Activated T-cell treated with anti-CD3 and anti-CD28 coated beads, Interleukin-2, amount 50 U/mL, for 24 hours (primary cell): Measurements from ENCODE around the gene LETM1.

ENCODE experiments used
- DNase-seq: peaks from one replicate; pipeline ENCODE4 v3.0.0-alpha.2; 2020
- H3K27ac Mint-ChIP-seq: 2 replicates; pipeline ENCODE4 v1.8.0; 2020; ENCODE audit warnings: mild to moderate bottlenecking, mixed read lengths
- H3K27me3 Mint-ChIP-seq: 2 replicates; pipeline ENCODE4 v1.8.0; 2020; ENCODE audit warnings: mixed read lengths
- H3K36me3 Mint-ChIP-seq: 2 replicates; pipeline ENCODE4 v1.8.0; 2020; ENCODE audit warnings: low read depth, mixed read lengths
- H3K4me1 Mint-ChIP-seq: 2 replicates; pipeline ENCODE4 v1.8.0; 2020; ENCODE audit warnings: low read depth, mixed read lengths
- H3K4me3 Mint-ChIP-seq: 2 replicates; pipeline ENCODE4 v1.8.0; 2020; ENCODE audit warnings: mild to moderate bottlenecking, moderate library complexity, mixed read lengths
- H3K9me3 Mint-ChIP-seq: 2 replicates; pipeline ENCODE4 v1.8.0; 2020; ENCODE audit warnings: mixed read lengths

LETM1 gene

DNA sequence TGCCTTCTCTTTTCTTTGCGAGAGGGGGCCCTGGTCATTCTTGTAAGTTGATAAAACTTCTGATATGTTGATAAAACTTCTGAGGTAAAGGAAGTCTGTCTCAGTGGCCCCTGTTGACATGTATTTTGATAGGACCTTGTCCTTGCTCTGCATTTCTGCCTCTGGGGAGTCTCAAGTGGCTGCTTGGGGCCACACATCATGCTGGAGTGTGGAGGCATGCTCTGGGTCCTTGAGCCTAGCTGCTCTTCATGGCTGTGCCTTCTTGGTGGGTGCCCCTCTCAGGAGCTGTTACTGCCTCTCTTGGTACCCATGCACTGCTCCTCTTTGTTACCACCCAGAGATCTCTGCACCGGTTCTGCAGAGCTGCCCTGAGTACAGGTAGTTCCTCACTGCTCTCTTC is 29.5 kb upstream of the LETM1 start:
- Mint-ChIP-seq H3K4me3 (no peak overlapping the region), H3K27me3 (no peaks in the 10 kb centered on the region), H3K9me3 (no peaks in the 10 kb centered on the region), H3K27ac (no peak overlapping the region), H3K4me1 (peaks cover 26% of the 10 kb centered on the region), H3K36me3 (peaks cover 33% of the 10 kb centered on the region)
- DNase-seq = no peak

DNA sequence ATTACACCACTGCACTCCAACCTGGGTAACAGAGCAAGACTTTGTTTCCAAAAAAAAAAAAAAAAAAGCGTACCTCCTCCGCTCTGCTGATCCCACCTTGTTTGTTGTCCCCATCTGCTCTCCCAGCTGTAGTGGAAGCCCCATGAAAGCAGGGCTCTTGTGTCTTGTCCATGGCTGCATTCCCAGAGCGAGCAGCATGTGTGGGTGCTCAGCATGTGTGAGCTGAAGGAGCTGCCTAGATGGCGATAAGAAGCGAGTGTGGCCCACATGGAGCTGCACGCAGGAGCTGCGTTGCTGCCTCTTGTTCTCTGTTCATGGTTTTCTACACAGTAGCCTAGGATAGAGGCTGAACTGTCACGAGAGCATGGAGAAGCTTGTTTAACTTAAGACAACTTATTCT is 27.6 kb upstream of the LETM1 start:
- H3K4me1 Mint-ChIP-seq = peaks cover 34% of the 10 kb centered on the region
- peak overlapping the region; percentile 61 for H3K27ac Mint-ChIP-seq
- H3K9me3 Mint-ChIP-seq = no peaks in the 10 kb centered on the region
- no peak for DNase-seq
- H3K27me3 Mint-ChIP-seq = no peaks in the 10 kb centered on the region
- H3K4me3 Mint-ChIP-seq = no peak overlapping the region
- peaks cover 44% of the 10 kb centered on the region for H3K36me3 Mint-ChIP-seq

DNA sequence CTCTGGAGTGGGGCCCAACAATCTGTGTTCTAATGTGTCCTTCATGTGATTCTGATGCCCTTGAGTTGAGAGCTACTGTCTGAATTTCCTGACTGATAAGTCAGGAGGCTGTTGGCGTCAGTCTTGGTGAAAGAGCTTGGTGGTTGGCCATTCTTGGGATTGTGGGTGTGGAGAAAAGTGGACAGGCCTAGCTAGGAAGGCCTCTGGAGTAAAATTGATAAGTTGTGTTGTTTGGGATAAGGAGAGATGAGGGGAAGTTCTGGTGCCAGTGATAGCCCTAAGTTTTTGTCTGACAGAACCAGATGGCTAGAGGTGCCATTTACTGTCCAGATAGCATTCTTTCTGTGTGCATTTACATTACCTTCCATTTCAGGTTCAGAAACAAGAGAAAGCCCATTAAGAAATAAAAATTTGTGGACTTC is 26.9 kb upstream of the LETM1 start:
- Mint-ChIP-seq H3K4me3 (no peak overlapping the region), H3K27ac (no peak overlapping the region), H3K4me1 (peaks cover 38% of the 10 kb centered on the region)

DNA sequence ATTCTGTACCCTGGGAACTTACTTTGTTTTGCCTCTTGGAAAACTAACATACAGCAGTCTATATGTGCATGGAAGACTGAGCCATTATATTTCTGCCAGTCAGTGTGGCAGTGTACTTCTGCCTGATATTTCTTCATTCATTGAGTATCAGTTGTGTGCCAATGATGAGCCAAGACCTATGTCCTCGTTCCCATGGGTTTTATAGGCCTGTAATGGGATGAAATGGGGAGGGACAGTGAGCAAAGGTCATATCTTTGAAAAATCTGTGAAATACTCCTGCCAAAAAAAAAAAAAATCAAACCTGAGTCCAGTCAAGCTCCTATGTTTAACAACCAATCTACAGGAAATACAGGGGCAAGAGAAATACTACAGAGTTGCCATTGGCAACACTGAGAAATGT is 24.4 kb upstream of the LETM1 start:
- Mint-ChIP-seq H3K36me3 (peaks cover 47% of the 10 kb centered on the region), H3K4me1 (peaks cover 41% of the 10 kb centered on the region)
- DNase-seq = no peak

More for the DNA sequence above, 26.9 kb upstream of the LETM1 start:
- Mint-ChIP-seq H3K36me3 (peaks cover 45% of the 10 kb centered on the region), H3K27me3 (no peaks in the 10 kb centered on the region), H3K9me3 (no peaks in the 10 kb centered on the region)
- no peak for DNase-seq

DNA sequence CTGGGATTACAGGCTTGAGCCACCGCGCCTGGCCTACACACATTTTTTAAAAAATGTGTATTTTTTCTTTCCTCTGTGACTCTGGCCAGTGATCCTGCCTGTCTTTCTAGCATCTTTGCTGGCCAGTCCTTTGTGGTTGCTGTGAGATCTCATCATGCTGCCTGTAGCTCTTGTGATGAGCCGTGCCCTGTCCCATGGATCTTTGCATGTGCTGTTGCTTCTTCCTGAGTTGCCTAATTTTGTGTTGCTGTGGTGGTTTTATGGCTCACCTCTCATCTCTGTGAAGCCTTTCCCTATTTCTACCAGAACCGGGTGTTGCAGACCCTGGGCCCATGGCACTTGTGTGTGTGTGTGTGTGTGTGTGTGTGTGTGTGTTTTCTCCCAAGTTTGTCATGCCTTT is 23.5 kb upstream of the LETM1 start:
- H3K27me3 Mint-ChIP-seq = no peaks in the 10 kb centered on the region
- peaks cover 51% of the 10 kb centered on the region for H3K36me3 Mint-ChIP-seq
- no peak for DNase-seq
- H3K27ac Mint-ChIP-seq = no peak overlapping the region
- H3K4me3 Mint-ChIP-seq = no peak overlapping the region
- H3K9me3 Mint-ChIP-seq = no peaks in the 10 kb centered on the region
- peaks cover 41% of the 10 kb centered on the region for H3K4me1 Mint-ChIP-seq

More for the DNA sequence above, 24.4 kb upstream of the LETM1 start:
- H3K27ac Mint-ChIP-seq = no peak overlapping the region
- no peak overlapping the region for H3K4me3 Mint-ChIP-seq
- H3K9me3 Mint-ChIP-seq = no peaks in the 10 kb centered on the region
- no peaks in the 10 kb centered on the region for H3K27me3 Mint-ChIP-seq

DNA sequence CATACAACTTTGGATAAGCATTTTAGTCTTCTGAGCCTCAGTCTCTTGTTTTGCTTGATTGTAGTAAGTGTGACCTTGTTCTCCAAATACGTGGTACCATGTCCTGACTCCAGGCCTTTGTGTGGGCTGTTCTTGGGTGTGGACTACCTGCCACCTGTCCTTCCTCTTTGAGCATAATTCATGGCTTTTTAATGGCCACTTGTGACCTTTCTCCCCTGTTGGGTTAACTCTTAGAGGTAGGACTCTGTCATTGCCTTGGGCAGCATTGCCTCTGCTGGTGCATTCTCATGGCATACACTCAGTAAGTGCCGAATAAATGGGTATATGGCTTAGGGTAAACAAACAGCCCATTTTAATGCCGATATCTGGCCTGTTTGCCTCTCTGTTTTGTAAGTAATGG is 18.2 kb upstream of the LETM1 start:
- peaks cover 38% of the 10 kb centered on the region for H3K36me3 Mint-ChIP-seq
- no peaks in the 10 kb centered on the region for H3K9me3 Mint-ChIP-seq
- peaks cover 54% of the 10 kb centered on the region for H3K4me1 Mint-ChIP-seq
- H3K4me3 Mint-ChIP-seq = peak overlapping the region; percentile 4
- H3K27me3 Mint-ChIP-seq = no peaks in the 10 kb centered on the region
- H3K27ac Mint-ChIP-seq = peak overlapping the region; percentile 96
- no peak for DNase-seq

DNA sequence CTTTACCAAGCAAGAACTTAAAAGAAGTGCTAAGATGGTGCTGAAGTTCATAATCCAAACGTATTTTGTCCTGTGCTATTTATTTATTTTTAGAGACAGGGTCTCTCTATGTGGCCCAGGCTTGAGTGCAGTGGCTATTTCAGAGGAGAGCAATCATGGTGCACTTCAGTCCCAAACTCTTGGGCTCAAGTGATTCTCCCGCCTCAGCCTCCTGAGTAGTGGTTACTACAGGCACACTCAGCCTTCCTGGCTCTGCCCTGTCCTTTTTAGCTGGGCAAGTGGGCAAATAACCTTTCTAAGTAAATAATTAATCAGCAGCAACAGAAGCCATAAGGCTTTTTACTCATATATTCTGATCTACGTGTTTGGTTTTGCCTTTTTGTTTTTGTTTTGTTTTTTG is 17.8 kb upstream of the LETM1 start:
- Mint-ChIP-seq H3K36me3 (peaks cover 37% of the 10 kb centered on the region), H3K4me1 (peaks cover 52% of the 10 kb centered on the region), H3K27me3 (no peaks in the 10 kb centered on the region), H3K27ac (peak overlapping the region; percentile 96), H3K9me3 (no peaks in the 10 kb centered on the region), H3K4me3 (peak overlapping the region; percentile 88)
- DNase-seq = no peak

DNA sequence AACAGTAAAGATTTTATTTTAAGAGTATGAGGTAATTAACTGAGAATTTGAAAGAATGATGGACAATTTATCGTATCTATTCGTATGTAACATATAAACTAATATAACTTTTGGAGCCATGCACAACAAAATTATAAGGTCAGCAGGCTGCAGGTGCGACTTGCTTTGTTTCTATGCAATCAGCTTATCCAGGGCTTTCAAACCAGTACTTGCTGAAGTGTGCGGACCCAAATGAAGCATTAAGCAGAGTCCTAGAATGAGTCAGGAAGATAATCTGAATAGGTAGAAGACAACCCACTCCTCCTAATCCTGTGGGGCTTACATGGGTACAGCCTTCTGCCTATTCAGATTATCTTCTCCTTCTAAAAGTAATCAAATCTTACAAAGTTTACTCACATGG is 17.3 kb upstream of the LETM1 start:
- Mint-ChIP-seq H3K4me3 (peak overlapping the region; percentile 88), H3K9me3 (no peaks in the 10 kb centered on the region), H3K27ac (peak overlapping the region; percentile 96), H3K36me3 (peaks cover 32% of the 10 kb centered on the region), H3K4me1 (peaks cover 49% of the 10 kb centered on the region), H3K27me3 (no peaks in the 10 kb centered on the region)
- DNase-seq = no peak

DNA sequence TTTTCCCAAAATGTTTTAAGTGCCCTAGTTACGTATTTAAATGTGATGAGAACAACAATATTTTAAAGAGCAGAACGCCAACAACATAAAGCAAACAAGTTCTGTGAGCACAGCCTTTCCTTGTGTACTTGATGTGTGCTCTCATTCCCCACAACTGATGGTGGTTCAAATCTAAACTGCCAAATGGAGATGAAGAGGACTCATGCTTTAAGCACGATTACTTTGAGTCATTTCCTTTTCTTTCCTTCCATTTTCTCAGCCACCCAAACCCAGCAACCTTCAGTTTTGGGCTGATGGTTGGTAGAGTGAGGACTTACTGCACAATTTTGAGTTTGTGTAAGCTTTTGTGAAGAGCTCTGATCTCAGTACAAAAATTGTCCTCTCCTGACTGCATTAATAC is 16.9 kb upstream of the LETM1 start:
- no peak for DNase-seq
- Mint-ChIP-seq H3K27me3 (no peaks in the 10 kb centered on the region), H3K4me1 (peaks cover 49% of the 10 kb centered on the region), H3K9me3 (no peaks in the 10 kb centered on the region), H3K36me3 (peaks cover 31% of the 10 kb centered on the region), H3K27ac (peak overlapping the region; percentile 96), H3K4me3 (peak overlapping the region; percentile 88)

DNA sequence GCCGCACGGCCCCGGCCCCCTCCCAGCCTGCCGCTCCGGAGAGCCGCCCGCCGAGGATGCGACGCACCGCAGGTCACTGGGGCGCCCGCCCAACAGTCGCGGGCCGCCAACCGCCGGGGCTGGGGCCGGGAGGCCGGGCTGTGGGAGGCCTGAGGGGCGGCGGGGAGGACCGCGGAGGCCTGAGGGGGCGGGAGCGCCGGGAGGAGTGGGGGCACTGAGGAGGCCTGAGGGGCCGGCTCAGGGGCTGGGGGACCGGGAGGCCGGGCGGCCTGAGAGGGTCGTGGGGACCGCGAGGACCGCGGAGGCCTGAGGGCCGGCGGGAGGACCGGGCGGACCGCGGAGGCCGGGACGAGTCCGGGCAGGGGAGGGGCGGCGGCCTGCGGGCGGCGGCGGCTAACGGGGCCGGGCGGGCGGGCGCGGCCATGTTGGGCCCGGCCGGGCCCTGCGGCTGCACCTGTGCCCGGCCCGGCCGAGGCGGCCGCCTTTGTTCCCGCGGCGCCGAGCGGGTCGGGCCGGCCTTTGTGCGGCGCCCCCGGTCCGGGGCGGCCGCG is 15.6 kb upstream of the LETM1 start:
- peaks cover 24% of the 10 kb centered on the region for H3K36me3 Mint-ChIP-seq
- H3K27ac Mint-ChIP-seq = no peak overlapping the region
- H3K27me3 Mint-ChIP-seq = peaks cover 2% of the 10 kb centered on the region
- no peaks in the 10 kb centered on the region for H3K9me3 Mint-ChIP-seq
- no peak for DNase-seq
- H3K4me1 Mint-ChIP-seq = peaks cover 45% of the 10 kb centered on the region
- peak overlapping the region; percentile 47 for H3K4me3 Mint-ChIP-seq

DNA sequence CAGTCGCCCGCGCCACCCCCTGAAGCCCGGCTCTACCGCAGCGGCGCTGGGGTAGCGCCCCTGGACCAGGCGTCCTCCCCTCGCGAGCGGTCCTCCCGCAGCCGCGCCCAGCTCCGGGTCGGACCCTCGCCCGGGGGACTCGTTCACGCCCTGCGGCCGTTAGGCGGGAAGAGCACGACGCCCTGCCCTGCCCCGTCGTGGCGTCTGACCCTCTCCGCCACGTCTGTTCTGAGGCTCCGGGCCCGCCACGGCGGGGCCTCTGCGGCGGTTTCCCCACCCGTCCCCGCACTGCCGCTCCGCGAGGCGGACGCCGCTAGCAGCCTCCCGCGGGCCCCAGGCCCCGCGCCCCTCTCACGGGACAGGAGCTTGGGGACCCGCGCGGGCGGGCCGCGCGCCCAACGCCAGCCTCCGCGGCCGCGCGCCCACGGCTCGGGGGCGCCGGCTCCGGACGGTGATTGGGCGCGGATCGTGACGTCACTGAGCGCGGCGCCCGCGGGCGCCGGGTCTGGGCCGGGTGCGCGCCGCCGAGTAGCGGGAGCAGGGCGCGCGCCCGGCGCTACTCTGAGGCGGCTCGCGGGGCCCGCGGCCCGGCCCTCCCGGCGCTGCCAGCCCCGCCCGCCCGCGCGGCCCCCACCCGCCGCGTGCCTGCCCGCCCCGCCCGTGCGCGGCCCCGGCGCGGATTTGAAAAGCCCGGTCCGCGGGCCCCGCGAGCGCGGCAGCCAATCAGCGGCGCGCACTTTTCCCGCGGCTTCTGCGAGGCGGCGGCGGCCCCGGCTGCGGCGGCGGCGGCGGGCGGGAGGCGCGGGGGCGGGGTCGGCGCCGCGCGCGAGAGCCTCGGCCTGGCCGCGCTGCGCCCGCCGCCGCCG is 14.9 kb upstream of the LETM1 start, which contains the start of gene NSD2:
NSD2 (plus strand) TSS at position 816 of the 866 bp plus-strand sequence. CDS start 29,262 bp downstream, outside the sequence.
- H3K9me3 Mint-ChIP-seq = no peaks in the 10 kb centered on the region
- H3K36me3 Mint-ChIP-seq = peaks cover 24% of the 10 kb centered on the region
- peak; percentile 94 for DNase-seq
- peak within 1 kb of the TSS; percentile 88 for H3K4me3 Mint-ChIP-seq
- peaks cover 2% of the 10 kb centered on the region for H3K27me3 Mint-ChIP-seq
- peaks cover 42% of the 10 kb centered on the region for H3K4me1 Mint-ChIP-seq
- peak within 1 kb of the TSS; percentile 96 for H3K27ac Mint-ChIP-seq

DNA sequence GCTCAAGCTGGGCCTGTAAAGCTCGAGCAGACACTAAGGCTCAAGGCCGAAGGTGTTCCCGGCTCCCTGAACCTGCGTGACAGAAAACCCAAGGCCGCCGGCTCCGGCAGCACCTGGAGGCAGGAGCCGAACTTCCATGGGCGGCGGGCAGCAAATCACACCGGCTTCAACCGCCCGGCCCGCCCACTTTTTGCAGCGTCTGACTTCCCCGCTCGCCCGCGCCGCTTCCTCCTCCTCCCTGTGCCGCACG is 14.3 kb upstream of the LETM1 start:
- Mint-ChIP-seq H3K27ac (peak overlapping the region; percentile 91), H3K4me1 (peaks cover 42% of the 10 kb centered on the region), H3K27me3 (peaks cover 2% of the 10 kb centered on the region), H3K36me3 (peaks cover 24% of the 10 kb centered on the region), H3K9me3 (no peaks in the 10 kb centered on the region), H3K4me3 (peak overlapping the region; percentile 83)
- DNase-seq = peak; percentile 90

DNA sequence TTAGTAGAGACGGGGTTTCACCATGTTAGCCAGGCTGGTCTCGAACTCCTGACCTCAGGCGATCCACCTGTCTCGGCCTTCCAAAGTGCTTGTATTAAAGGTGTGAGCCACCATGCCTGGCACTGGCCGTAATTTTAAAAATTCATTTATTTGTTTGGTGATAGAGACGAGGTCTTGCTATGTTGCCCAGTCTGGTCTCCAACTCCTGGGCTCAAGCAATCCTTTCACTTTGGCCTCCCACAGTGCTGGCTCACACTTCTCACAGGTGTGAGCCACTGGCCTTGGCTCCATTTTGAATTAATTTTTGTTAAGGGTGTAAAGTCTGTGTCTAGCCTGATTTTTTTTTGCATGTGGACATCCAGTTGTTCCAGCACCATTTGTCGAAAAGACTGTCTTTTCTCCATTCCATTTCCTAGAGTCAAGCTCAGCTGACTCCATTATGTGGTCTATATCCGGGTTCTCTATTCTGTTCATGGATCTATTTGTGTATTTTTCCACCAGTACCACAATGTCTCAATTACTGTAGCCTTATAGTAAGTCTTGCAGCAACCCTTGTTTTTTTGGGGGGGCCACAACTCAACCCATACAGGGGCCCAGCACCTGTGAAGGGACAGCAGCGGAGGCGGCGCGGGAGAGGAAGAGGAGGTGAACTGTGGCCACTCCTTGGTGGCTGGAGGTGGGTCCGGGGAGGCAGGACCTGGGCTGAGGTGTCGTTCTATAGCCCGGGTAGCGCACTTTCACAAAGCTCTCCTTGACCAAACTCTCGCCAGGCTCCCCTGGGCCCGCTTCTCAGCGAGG is 13.8 kb upstream of the LETM1 start:
- peak overlapping the region; percentile 91 for H3K27ac Mint-ChIP-seq
- peak overlapping the region; percentile 83 for H3K4me3 Mint-ChIP-seq
- no peaks in the 10 kb centered on the region for H3K9me3 Mint-ChIP-seq
- peaks cover 40% of the 10 kb centered on the region for H3K4me1 Mint-ChIP-seq
- DNase-seq = no peak
- peaks cover 22% of the 10 kb centered on the region for H3K36me3 Mint-ChIP-seq
- peaks cover 2% of the 10 kb centered on the region for H3K27me3 Mint-ChIP-seq

DNA sequence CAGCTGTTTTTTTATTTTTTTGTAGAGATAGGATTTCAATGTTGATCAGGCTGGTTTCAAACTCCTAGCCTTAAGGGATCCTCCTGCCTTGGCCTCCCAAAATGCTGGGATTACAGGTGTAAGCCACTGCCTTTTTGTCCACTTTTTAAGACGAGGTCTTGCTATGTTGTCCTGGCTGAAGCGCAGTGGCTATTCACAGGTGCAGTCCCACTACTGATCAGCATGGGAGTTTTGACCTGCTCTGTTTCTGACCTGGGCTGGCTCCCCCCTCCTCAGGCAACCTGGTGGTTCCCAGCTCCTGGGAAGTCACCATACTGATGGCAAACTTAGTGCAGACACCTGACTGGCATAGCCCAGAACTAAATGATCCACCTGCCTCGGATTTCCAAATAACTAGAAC is 13.0 kb upstream of the LETM1 start:
- H3K27ac Mint-ChIP-seq = no peak overlapping the region
- H3K4me1 Mint-ChIP-seq = peaks cover 32% of the 10 kb centered on the region
- H3K36me3 Mint-ChIP-seq = peaks cover 14% of the 10 kb centered on the region
- peak overlapping the region; percentile 10 for H3K4me3 Mint-ChIP-seq
- H3K9me3 Mint-ChIP-seq = no peaks in the 10 kb centered on the region
- H3K27me3 Mint-ChIP-seq = peaks cover 2% of the 10 kb centered on the region
- no peak for DNase-seq

DNA sequence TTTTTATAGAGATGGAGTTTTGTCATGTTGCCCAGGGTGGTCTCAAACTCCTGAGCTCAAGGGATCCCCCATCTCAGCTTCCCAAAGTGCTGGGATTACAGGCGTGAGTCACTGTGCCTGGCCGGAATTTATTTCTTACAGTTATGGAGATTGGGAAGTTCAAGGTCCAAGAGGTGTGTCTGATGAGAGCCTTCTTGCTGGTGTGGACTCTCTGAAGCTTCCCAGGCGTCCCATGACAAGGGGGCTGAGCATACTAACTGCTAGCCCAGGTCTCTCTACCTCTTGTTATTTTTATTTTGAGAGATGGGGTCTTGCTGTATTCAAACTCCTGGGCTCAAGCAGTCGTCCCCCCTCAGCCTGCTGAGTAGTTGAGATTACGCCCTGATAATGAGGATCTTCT is 12.3 kb upstream of the LETM1 start:
- H3K36me3 Mint-ChIP-seq = peaks cover 11% of the 10 kb centered on the region
- H3K4me3 Mint-ChIP-seq = no peak overlapping the region
- H3K27me3 Mint-ChIP-seq = peaks cover 2% of the 10 kb centered on the region
- H3K27ac Mint-ChIP-seq = no peak overlapping the region
- H3K9me3 Mint-ChIP-seq = no peaks in the 10 kb centered on the region
- no peak for DNase-seq
- H3K4me1 Mint-ChIP-seq = peaks cover 27% of the 10 kb centered on the region
